ELF-1 (cell line): ENCODE measurements around the gene ZNF37A.
"Not testable (repeated sequence)": the region's sequence is repeated elsewhere in the genome, so short reads cannot be mapped to it uniquely, and the experiment has no call there.

Experiments used
- DNase-seq: peaks from one replicate; pipeline ENCODE4 v3.0.0-alpha.2; 2016; ENCODE audit warnings: low read depth, low spot score

ZNF37A gene

GRCh38 chr10:38150891-38151463, 56.8 kb downstream of the ZNF37A start:
- DNase-seq: not testable (repeated sequence)

- no peak for DNase-seq
Observed at GRCh38 chr10:38156416-38157269, 62.5 kb downstream of the ZNF37A start.

- no peak for DNase-seq
Observed at GRCh38 chr10:38157270-38157685, 63.1 kb downstream of the ZNF37A start.

- no peak for DNase-seq
Observed at GRCh38 chr10:38159004-38159403, 64.9 kb downstream of the ZNF37A start.

GRCh38 chr10:38163617-38164016, 69.5 kb downstream of the ZNF37A start:
- DNase-seq: no peak

GRCh38 chr10:38174336-38174735, 80.2 kb downstream of the ZNF37A start:
- no peak for DNase-seq

- DNase-seq: no peak
Observed at GRCh38 chr10:38184477-38184876, 90.3 kb downstream of the ZNF37A start.
